ENCODE measurements around the gene MAP1S. TPM values are rescaled to one million over a fixed set of nuclear protein-coding genes. Genes with fewer than 3 reads are reported as not detected.

MAP1S gene
- total and polyA plus RNA-seq, 2 of the 13 experiments (the other 11 are each of a cell fraction or from before 2014, with no cell fraction given), result 3.8 to 7.3 TPM

DNA sequence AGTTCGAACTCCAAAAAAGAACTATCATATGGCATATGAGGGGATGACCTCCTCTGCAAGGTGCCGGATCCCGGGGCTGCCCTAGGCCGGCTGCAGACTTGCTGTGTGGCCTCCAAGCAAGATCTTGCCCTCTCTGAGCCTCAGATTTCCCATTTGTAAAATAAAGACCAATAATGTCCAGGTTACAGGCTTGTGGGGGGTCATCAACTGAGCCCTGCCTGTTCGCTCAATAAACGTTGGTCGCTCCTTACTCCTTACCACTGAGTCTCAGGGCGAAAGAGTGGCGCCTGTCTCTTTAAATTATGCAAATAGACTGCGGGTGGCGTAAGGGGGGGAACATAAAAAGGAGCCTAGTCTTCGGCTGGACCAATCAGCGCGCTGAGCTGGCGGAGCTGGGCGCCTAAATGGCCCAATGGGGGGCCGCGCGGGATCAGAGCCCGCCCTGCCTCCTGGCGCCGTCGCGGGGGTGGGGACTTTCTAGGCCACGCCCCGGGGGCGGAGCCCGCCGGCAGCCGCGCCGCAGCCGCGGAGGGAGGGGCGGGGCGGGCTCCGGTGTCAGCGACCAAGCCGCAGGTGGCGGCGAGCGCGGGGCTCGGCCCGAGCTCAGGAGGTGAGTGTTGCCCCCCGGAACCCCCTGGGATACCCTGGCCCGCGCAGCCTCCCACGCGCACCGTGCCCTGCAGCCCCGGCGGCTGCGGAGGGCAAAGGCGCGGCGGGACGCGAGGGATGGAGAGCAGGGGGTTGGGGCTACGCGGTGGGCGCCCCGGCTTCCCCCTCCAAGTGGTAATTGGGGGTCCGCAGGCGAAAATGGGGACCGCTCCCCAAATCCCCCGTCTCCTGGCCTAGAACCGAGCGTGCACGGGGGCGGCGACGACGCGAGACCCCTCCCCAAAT is 28.2 kb downstream of the MAP1S start (continued):
- TF ChIP-seq ZNF570 (CRISPR knock-in tag; IDR thresholded peaks at IDR 0.05; ENCODE audit: borderline replicate concordance) (no peak), ZNF34 (CRISPR knock-in tag; IDR thresholded peaks at IDR 0.05; ENCODE audit: borderline replicate concordance) (no peak), GTF3A (CRISPR knock-in tag; conservative IDR thresholded peaks at IDR 0.05) (no peak)
- TF ChIP-seq, protein P1, sequence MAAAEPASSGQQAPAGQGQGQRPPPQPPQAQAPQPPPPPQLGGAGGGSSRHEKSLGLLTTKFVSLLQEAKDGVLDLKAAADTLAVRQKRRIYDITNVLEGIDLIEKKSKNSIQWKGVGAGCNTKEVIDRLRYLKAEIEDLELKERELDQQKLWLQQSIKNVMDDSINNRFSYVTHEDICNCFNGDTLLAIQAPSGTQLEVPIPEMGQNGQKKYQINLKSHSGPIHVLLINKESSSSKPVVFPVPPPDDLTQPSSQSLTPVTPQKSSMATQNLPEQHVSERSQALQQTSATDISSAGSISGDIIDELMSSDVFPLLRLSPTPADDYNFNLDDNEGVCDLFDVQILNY (CRISPR knock-in tag; conservative IDR thresholded peaks at IDR 0.05), result no peak

DNA sequence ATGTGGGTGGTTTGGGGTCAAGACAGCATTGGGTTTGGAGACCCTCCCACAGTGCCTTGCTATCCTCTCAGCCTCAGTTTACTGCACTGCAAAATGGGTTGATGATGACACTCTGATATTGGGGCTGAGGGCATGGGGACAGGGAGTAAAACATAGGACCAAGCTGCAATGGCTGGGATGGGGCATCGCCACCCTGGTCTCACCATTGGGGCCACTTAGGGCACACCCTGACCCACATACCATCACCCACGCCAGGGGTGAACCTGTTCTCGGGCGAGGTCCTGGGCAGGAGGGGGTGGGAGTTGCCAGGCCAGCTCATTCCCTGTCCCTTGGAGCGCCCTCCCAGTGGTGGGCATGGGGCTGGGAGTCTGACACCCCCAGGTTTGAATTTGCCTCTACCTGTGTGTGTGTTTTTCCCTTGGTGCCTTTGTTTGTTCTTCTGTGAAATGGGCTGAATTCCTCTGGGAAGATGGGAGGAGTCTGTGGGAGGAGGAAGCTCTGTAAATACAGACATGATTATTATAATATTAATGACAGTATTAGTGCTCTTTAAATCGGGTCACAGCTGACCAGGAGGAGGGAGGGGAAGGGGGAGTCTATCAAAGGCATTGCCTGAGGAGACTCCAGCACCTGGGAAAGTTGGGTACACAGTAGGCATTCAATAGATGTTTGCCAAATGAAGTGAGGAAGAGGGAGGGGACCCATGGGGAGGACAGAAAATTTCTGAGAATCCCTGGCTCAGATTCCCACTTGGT is 29.8 kb downstream of the MAP1S start:
- Histone ChIP-seq H3K9me3 (ENCODE audit: low read length) (no peaks in the 10 kb centered on the region), H2AFZ (ENCODE audit: low read length) (no peak overlapping the region), H4K20me1 (ENCODE audit: insufficient read depth, low read length) (no peaks in the 10 kb centered on the region), H3K9ac (ENCODE audit: insufficient read depth, low read depth, low read length) (no peak overlapping the region), H3K4me3 (replicated peaks in 1 of 3; ENCODE audit: insufficient read depth in 1 of 3, low read depth in 2 of 3, low read length in 3 of 3) (peak overlapping the region in 1 of 3 experiments; percentile 42; a peak in 1 of 6 replicates), H3K27ac (ENCODE audit: extremely low read length, insufficient read depth, low read length) (no peak overlapping the region), H3K4me2 (ENCODE audit: low read depth, low read length) (peak overlapping the region; percentile 82), H3K4me1 (ENCODE audit: insufficient read depth, low read length) (peaks cover 60% of the 10 kb centered on the region), H3K27me3 (ENCODE audit: control insufficient read depth in 1 of 2, insufficient read depth in 2 of 2, low read length in 2 of 2) (no peaks in the 10 kb centered on the region), H3K36me3 (replicated peaks in 1 of 2; ENCODE audit: control insufficient read depth in 1 of 2, insufficient read depth in 2 of 2, low read length in 2 of 2) (no peaks in the 10 kb centered on the region), H3K79me2 (ENCODE audit: insufficient read depth, low read length) (no peaks in the 10 kb centered on the region)
- ATAC-seq, result no peak
- ChIA-PET POLR2A (no interaction called here), CTCF (ENCODE audit: low intra/inter-chr PET ratio, low total read pairs) (no interaction called here)
- no peak for DNase-seq (ENCODE audit: low spot score)
- intact Hi-C loops (cut with micrococcal nuclease; ENCODE audit: unreplicated experiment) (no loop called here), in situ Hi-C loops (cut with HindIII; ENCODE audit: extremely low pct_ligation_motif_present, low pct_unique_long_range_greater_than_20kb) (no loop called here)
- FAIRE-seq, result no peak
- no TSS peak for BruUV-seq (replicated peaks)
- 73% methylated on average over 6 of the region's 6 CpGs for WGBS (ENCODE audit: low lambda C conversion rate)
- TF ChIP-seq ZNF629 (CRISPR knock-in tag; conservative IDR thresholded peaks at IDR 0.05) (peak; percentile 96), BCL6 (CRISPR knock-in tag; IDR thresholded peaks at IDR 0.05) (no peak), MAFK (conservative IDR thresholded peaks at IDR 0.05 in 1 of 2, IDR thresholded peaks at IDR 0.05 in 1 of 2; ENCODE audit: low read length in 2 of 2) (no peak), ZMYM3 (CRISPR knock-in tag; IDR thresholded peaks at IDR 0.05) (peak; percentile 90), ZNF3 (CRISPR knock-in tag; IDR thresholded peaks at IDR 0.05) (no peak), HNRNPL (IDR thresholded peaks at IDR 0.05; ENCODE audit: low read depth, low read length) (no peak), TMF1 (CRISPR knock-in tag; IDR thresholded peaks at IDR 0.05; ENCODE audit: low read depth) (no peak), KDM1A (CRISPR knock-in tag; IDR thresholded peaks at IDR 0.05) (peak; percentile 53; the same call in 1 of the 2 replicates), ZMYM2 (CRISPR knock-in tag; IDR thresholded peaks at IDR 0.05) (peak; percentile 41; the same call in 1 of the 2 replicates), MED8 (CRISPR knock-in tag; IDR thresholded peaks at IDR 0.05; ENCODE audit: insufficient replicate concordance) (no peak), BRD4 (CRISPR knock-in tag; IDR thresholded peaks at IDR 0.05) (no peak), MTF2 (CRISPR knock-in tag; IDR thresholded peaks at IDR 0.05; ENCODE audit: borderline replicate concordance) (no peak), HDAC1 (CRISPR knock-in tag; IDR thresholded peaks at IDR 0.05) (0 out of 2 replicates have a peak, but pooled peaks have one; percentile 21), KAT8 (CRISPR knock-in tag; IDR thresholded peaks at IDR 0.05) (no peak), ADNP (CRISPR knock-in tag; IDR thresholded peaks at IDR 0.05) (peak; percentile 73; the same call in 1 of the 2 replicates), ZKSCAN8 (CRISPR knock-in tag; IDR thresholded peaks at IDR 0.05; ENCODE audit: borderline replicate concordance) (0 out of 2 replicates have a peak, but pooled peaks have one; percentile 57), ZNF703 (CRISPR knock-in tag; IDR thresholded peaks at IDR 0.05; ENCODE audit: borderline replicate concordance) (no peak), ZNF143 (CRISPR knock-in tag; IDR thresholded peaks at IDR 0.05) (no peak), SNAPC2 (CRISPR knock-in tag; IDR thresholded peaks at IDR 0.05) (no peak)
